Fibroblast of skin of left quadriceps (primary cell): ENCODE measurements around the gene HSD17B2.

Source experiments
- DNase-seq, 2 experiments: peaks; one replicate each; pipeline ENCODE4 v3.0.0-alpha.2; 2013; ENCODE audit warnings: low read depth in 2 of 2

Gene HSD17B2

GRCh38 chr16:82019535-82019934, 15.5 kb upstream of the HSD17B2 start:
- no peak for DNase-seq

GRCh38 chr16:82020051-82020450, 15.0 kb upstream of the HSD17B2 start:
- DNase-seq, result no peak

DNA sequence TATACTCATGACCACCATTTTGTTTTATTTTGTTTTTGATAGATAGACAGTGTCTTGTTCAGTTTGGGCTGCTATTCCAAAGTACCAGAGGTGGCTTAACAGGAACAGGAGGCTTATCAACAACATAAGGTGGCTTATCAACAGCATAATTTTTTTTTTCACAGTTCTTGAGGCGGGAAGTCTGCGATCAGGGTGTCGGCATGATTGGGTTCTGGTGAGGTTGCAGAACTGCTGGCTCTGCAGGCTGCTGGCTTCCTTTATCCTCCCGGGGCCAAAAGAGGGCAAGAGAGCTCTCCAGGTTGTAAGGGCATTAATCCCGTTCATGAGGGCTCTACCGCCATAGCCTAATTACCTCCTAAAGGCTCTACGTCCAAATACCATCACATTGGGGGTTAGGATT, 11.8 kb upstream of the HSD17B2 start:
- no peak for DNase-seq

- no peak for DNase-seq
Observed at GRCh38 chr16:82024316-82024715, 10.7 kb upstream of the HSD17B2 start.

DNA sequence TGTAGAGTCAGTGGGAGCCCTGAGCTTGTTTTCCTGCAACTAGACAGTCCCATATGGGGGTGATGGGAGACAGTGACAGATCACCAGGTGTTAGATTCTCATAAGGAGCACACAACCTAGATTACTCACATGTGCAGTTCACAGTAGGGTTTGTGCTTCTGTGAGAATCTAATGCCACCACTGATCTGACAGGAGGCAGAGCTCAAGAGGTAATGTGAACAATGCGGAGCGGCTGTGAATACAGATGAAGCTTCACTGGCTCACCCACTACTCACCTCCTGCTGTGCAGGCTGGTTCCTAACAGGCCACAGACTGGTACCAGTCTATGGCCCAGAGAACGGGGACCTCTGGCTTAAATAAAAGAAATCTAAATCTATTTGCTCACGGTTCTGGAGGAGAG, 10.2 kb upstream of the HSD17B2 start:
- DNase-seq, result no peak

- DNase-seq, result no peak
Observed at GRCh38 chr16:82027629-82028064, 7.4 kb upstream of the HSD17B2 start.

DNA sequence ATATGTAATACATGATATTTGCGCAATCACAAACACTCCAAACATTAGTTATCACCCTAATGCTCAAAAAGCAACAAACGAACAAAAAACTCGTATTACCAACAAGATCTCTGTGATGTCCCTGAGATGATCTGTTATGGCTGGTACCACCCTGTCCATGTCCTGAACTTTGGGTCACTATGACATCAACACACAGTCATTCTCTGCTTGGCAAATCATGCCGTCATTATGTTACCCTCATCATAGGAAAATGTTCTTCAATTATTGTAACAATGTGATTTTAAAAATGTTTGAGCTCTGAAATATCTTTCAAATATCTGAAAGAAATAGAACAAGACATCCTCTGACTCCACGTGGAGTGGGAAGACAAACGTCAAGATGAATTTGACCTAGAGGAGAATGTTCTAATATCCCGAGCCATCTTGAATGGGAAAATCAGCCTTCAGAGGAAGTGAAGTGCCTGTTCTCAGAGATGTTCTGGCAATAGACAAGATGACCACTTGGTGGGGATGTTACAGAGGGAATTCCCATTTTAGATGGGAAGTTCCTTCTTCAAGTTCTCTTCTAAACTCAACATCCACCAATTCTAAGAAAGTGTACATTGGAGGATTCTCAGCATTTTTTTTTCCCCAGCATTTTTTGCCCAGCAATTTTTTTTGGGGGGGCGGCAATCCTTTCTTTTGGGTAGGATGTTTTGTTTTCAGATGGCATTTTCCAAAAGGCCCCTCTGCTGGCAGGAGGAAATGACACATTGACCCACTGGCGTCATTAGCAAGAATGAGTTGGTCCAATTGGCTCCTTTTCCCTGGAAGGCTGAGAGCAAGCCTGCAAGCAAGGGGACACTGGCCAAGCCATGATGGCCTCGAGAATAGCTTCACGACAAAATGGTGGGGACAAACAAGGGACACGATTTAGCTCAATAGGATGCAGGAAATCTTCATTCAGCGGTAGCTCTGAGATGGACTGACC, 3.7 kb upstream of the HSD17B2 start:
- peak in 1 of 2 experiments; percentile 41 for DNase-seq

DNA sequence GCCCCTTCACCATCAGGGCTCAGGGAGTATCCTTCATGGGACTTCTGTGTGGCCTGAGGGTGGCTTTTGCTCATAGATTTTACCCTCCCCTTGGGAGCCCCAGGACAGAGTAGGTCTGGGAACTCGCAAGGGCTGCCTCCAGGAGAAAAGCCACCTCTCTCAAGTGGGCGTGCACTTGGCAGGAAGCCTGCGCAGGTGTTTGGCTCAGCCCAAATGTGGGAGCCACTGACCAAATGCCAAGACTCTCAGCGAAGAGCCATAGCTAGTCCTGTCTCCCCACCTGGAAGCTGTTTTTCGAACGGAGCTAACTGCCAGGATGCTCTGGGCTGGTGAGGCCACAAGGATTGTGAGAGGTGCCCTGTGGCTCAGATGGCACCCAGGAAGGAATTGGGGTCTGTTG, 2.0 kb upstream of the HSD17B2 start:
- DNase-seq, result no peak

DNA sequence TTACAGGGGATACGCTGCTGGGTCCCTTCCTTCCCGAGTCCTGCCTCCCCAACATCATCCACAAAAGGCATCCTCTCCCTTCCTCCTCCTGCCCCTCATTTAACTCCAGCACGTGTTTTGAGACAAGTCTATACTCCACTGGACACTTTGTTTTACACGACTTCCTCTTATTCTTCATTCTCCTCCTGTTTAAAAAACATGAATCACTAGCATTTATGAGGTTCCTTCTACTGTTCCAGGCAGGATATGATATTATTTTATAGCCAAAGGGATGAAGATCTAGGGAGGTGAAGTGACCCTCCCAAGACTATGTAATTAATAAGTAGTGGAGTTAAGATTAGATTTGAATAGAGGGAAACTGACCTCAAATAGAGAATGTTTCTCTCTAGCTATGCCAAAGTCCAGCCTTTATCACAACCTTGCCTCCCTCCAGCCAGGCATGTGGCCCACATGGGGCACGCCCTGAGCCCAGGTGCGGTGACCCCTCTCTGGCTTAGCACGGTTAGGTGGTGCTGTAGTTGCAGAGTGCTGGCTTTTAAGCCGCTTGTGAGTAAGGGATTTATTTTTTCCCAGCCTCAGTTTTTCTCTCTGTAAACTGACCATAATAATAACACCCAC, 1.3 kb upstream of the HSD17B2 start:
- DNase-seq, result no peak

GRCh38 chr16:82037251-82037650, 2.2 kb downstream of the HSD17B2 start:
- DNase-seq, result no peak

GRCh38 chr16:82037666-82038065, 2.6 kb downstream of the HSD17B2 start:
- DNase-seq, result peak in 1 of 2 experiments; percentile 24

- no peak for DNase-seq
Observed at GRCh38 chr16:82040296-82040695, 5.2 kb downstream of the HSD17B2 start.

GRCh38 chr16:82041542-82041941, 6.5 kb downstream of the HSD17B2 start:
- no peak for DNase-seq

GRCh38 chr16:82042144-82042543, 7.1 kb downstream of the HSD17B2 start:
- DNase-seq, result no peak

DNA sequence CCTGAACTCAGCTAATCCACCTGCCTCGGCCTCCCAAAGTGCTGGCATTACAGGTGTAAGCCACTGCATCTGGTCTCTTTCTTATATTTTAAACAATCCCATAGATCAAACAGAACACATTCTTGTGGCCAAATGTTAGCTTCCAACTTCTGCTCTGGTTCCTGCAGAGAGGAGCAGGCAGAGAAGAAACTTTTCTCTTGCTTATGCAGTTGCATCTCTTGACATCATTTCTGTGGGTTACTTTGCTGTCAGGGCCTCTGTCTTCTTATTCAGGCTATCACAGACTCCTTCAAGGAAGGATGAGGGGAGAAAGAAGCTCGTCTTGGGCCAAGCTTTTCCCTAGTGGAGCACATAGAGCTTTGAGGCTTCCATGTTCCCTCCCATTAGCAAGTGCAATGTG, 7.8 kb downstream of the HSD17B2 start:
- DNase-seq, result no peak

- DNase-seq, result peak; percentile 89
Observed at GRCh38 chr16:82043680-82044584, 8.9 kb downstream of the HSD17B2 start.

DNA sequence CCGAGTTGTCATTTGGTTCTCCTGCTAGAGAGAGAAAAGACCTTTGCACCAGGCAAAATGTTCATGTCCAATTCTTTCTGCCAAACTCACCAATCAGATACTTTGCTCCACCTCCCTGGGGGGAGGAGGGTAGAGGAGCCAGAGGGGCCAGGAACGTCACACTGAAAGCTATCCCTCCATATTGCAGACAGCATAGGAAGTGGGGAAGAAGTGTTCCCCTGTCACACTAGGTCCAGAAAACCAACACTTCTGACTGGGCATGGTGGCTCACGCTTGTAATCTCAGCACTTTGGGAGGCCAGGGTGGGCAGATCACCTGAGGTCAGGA, 9.5 kb downstream of the HSD17B2 start:
- DNase-seq, result no peak

- no peak for DNase-seq
Observed at GRCh38 chr16:82045465-82045864, 10.4 kb downstream of the HSD17B2 start.

GRCh38 chr16:82046541-82046940, 11.5 kb downstream of the HSD17B2 start:
- DNase-seq, result no peak

GRCh38 chr16:82046941-82047340, 11.9 kb downstream of the HSD17B2 start:
- no peak for DNase-seq

DNA sequence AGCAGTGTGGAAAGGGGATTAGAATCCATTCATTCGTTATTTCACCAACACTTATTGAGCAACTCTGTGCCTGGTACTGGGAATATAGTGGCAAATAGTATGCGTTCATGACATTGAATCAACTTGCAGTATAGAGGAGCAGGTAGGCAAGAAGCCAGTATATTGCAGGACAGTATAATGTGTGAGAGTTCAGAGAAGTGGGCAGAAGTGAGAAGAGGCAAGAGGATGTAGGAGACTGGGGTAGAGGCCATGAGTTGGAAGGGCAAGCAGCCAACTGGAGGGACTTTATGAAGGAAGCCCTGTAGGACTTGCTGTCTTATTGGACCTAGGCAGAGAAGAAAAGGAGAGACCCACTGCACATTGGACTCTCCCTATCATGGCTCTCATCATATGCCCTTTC, 12.3 kb downstream of the HSD17B2 start:
- DNase-seq, result no peak

- no peak for DNase-seq
Observed at GRCh38 chr16:82047787-82048186, 12.7 kb downstream of the HSD17B2 start.
